Measurements from ENCODE around the gene PRKG1.
"Not testable (repeated sequence)": the region's sequence is repeated elsewhere in the genome, so short reads cannot be mapped to it uniquely, and the experiment has no call there.

The PRKG1 gene

DNA sequence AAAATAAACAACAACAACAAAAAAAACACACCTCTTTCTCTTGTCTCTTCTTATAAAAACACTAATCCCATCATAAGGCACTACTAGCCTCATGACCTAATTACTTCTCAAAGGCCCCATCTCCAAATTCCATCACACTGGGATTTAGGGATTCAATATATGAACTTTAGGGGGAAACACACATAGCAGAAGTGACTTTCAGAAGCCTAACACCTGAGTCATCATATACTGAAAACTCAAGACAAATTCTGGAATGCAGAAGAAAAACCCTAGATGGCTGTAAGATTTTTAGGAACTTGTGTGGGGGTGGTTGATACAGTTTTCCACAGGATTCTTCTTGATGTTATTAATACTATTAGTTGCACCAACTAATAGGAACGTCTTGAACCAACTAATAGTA lies 658.8 kb downstream of the PRKG1 start:
- DNase-seq = no peak

DNA sequence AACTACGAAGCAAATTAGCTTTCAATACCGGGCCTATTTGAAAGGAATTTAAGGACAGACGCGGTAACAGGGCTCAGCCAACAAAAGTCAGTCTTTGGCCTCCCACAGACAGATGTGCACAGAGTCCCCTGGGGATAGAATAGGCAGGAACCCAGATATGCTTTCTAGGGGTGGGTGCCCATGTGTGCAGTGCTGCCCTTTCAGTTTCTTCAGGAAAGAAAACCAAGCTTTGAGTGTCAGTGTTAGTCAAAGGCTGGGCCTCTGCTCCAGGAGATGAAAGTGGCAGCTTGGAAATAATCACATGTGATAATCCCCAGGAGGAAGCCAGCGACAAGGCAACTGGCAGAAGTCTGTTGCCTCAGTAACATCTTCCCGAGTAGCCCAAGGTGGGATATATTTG lies 668.9 kb downstream of the PRKG1 start:
- no peak for DNase-seq

DNA sequence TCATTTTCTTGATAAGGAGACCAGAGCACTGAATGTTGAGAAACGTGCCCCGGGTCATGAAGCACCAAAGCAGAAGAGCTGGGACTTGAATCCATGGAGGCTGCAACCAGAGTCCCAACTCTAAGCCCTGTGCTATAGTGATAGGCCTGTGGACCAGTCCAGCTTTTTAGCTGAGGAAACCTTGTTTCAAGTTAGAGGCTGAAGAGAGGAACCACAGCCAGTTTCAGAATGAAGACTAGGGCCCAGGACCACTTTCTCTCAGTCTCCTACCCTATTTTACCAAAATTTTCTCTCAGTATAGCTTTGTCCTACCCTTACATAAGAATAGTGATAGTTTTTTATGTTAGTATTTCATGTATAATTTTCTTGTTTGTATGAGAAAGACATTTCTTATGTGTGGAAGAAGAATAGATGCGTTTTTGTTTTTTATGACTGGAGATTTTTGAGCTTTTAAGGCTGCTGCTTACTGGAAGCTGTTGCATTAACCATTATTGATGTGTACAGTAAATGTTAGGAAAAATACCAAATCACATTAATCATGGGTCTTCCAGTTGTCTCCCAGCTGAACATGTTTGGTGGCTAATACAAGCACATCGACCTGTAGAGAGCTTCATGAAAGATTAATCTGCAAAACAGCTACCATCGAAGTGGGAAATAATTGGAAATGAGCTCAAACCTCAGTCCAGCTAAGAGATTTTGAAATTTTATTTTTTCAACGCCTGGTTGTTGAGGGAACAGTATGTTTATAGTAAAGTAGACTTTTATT lies 670.1 kb downstream of the PRKG1 start:
- DNase-seq = no peak

DNA sequence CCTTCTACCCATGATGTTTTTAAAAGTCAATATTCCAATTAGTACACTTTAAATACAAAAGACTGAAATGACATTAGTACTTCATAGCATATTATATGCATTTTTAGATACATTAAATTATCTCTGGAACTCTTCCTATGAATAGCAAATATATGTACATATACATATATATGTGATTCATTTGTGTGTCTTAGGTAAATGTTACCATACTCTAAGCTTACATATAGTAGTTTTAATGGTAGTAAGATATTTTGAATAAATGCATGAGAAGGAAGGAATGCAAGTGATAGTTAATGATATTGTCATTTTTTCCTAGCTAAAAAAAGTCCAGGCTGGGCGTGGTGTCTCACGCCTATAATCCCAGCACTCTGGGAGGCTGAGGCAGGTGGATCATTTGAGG lies 671.1 kb downstream of the PRKG1 start:
- no peak for DNase-seq

DNA sequence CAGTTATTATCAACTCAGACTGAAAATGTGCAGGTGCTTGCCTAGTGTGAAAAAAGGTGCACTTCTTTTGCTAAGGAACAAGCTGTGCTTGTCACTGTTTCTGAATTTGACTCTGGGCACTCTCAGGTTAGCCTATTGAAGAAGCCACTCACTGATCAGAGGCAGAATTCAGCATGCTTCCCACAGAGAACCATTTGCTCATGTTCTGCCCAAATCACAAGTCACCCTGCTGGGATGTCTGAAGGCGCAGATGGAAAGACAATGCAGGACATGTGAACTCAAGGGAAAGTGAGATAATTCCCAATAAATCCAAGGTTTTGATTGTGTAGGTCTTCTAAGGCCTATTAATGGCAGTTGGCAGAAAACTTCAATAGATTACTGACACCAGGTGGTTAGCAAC lies 672.9 kb downstream of the PRKG1 start:
- DNase-seq = no peak

DNA sequence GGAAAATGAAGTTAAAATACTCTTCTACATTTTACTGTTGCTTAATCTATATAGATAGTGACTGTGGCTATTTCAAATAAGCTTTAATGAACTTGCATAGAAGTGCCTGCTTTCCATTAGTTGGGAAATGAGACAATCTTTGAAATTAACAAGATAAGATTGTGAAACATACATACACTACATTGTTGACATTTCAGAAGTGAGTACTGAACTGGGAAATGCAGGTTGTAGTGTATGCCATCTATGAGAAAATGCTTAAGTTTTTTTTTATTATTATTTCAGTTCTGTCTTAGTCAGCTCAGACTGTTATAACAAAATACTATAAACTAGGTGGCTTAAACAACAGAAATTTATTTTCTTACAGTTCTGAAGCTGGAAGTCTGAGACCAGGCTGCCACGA lies 674.7 kb downstream of the PRKG1 start:
- no peak for DNase-seq

DNA sequence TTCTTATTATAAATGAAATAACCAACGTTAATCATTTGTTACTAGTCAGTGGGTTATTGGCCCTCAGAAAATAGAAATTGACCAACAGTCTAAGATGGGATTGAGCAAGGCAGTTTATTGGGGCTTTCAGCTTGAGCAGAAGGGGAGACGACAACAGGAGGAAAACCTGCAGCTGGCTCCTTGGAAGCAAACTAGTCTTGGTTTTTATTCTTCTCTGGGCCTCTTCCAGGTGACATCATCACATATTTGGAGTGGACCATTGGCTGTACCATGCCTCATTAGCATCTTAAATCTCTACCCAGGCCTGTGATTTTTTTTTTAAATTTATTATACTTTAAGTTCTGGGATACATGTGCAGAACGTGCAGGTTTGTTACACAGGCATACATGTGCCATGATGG lies 684.1 kb downstream of the PRKG1 start:
- no peak for DNase-seq

DNA sequence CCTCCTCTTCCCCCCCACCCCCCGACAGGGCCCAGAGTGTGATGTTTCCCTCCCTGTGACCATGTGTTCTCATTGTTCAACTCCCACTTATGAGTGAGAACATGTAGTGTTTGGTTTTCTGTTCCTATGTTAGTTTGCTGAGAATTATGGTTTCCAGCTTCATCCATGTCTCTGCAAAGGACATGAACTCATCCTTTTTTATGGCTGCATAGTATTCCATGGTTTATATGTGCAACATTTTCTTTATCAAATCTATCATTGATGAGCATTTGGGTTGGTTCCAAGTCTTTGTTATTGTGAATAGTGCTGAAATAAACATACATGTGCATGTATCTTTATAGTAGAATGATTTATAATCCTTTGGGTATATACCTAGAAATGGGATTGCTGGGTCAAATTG lies 684.6 kb downstream of the PRKG1 start:
- DNase-seq = not testable (repeated sequence)

DNA sequence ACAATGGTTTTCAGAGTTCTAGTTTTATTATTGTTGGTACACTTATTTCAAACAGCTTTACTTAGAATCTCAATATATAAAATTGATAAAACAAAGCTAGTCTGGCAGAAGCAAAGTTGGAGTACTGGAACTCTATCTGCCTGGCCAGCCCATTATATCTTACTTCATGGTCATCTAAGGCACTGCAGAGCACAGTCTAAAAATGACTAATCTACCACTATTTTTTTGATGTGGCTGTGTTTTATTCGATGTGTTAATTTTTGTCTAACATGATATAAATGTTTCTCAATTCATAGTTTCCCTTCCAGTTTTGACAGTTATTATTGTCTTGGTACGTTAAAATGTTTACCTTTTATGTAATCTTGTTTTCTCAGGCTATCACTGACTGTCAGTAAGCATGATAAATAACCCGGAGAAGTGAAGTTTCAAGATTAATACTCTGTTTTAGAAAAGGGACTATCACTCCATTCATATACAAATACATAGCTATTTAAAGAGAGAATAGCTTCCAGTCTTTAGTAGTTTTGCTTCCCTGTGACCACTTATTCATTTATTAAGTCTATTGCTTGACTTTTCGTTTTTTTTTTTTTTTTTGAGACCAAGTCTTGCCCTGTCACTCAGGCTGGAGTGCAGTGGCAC lies 685.7 kb downstream of the PRKG1 start:
- no peak for DNase-seq

DNA sequence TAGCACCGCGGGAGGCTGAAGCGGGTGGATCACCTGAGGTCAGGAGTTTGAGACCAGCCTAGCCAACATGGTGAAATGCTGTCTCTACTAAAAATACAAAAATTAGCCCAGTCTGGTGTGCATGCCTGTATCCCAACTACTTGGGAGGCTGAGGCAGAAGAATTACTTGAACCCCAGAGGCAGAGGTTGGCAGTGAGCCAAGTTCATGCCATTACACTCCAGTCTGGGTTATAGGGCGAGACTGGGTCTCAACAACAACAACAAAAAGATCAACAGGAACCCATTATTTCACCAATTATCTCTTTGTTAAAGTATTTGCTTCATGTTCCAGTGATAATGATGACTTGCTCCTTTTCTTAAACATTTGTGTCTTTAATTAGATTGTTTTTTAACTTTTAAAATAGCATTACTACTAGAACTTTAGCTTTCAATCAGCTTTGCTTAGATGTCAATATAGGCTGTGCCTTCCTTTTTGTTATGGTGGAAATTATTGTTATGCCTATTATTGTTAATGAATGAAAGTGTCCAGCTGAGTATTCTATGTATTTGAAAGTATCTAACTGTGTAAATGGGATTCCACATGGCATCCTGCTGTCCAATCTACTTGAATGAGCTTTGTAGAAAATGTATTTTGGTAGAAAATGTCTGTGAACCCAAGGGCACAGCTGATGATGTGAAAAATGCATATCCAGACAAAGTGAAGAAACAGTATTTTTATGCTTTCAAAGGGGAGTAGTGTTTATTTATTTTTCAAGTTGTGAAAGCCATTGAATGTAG lies 686.8 kb downstream of the PRKG1 start:
- no peak for DNase-seq

DNA sequence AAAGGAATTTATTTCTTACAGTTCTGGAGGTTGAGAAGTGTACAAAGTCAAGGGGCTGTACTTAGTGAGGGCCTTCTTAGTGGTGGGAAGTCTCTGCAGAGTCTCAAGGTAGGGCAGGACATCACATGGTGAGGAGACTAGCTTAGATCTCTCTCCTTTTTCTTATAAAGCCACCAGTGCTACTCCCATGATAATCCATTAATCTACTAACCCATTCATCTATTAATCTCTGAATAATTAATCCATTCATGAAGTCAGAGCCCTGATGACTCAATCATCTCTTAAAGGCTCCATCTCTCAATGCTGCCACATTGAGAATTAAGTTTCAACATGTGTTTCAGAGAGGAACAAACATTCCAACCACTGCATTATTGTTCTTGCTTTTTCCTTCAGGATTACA lies 689.5 kb downstream of the PRKG1 start:
- DNase-seq = no peak

DNA sequence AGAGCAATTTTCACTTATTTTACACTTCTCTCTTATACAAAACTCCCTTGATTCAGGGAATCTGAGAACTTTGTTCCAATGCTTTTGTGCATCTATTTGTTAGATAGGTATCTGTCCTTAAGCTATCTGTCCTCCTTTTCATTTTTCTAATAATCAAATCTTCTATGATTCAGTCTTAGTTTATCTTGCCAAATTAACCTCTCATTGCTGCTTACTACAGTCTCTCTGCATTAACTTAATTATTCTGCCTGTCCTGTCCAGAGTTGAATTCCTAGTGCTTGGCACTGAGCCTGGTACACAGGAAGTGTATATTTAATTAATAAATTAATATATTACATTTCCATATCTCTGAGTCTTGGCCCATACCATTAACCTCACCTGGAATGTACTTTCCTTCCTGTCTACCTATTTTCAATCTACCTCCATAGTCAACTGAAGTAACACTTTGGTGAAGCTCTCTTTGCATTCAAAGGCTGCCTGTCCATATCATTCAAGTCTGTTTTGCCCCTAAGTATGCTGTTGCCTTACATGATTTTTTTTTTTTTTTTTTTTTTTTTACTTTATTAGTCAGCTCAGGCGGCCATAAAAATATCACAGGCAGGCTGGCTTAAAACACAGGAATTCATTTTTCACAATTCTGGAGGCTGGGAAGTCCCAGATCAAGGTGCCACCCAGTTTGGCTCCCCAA lies 691.1 kb downstream of the PRKG1 start:
- DNase-seq = no peak

DNA sequence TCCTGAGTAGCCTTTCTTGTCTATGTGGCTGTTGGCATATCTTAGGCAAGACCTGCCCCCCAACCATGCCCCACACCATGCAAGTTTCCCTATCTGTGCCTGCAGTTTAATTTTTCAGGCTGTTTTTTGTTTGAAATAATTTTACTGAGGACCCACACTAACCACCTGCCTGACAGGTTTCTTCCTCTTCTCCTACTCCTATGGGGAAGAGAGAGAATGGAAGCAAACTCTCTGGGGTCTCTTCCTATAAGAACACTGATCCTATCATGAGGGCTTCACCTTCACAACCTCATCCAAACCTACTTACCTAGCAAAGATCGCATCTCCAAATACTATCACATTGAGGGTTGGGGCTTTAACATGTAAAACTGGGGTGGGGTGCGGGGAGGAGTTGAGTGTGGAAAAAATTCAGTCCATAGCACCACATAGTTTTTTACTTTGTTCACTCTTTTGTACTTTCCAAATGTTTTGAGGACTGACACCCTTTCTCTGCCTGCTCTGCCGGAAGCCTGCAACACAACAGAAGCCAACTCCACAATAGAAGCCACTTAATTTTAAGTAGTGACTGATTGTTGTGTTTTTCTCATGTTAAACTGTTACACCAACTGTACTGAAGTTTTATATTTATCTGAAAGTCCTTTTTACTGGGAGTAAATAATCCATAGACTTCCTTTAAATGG lies 692.3 kb downstream of the PRKG1 start:
- DNase-seq = no peak

DNA sequence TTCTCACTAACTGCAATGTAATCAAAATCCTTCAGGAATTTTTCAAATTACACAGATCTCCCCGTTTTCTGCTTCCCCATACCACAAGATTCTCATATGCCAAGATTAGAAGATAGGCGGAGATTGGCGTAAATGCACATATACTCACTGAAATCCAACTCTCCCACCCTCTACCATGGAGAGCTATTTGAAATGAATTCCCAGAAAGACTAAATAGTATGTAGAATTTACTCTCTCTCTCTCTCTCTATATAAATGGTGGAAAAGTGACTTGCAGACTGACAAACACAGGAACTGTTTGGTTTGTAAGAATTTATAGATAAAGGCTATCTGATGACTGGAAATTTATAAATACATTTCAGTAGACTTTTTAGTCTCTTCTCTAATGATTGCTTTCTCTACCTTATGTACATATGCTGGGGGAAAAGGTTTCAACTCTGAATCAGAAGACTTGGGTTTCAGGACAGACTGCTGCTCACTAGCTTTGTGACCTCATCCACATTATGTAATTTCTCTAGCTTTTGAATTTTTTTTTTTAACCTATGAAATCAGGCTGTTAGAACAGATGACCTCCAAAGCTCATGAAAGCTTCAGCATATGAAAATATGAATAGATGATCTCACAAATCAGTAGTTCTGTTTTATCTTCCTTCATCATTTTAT lies 692.9 kb downstream of the PRKG1 start:
- DNase-seq = no peak

DNA sequence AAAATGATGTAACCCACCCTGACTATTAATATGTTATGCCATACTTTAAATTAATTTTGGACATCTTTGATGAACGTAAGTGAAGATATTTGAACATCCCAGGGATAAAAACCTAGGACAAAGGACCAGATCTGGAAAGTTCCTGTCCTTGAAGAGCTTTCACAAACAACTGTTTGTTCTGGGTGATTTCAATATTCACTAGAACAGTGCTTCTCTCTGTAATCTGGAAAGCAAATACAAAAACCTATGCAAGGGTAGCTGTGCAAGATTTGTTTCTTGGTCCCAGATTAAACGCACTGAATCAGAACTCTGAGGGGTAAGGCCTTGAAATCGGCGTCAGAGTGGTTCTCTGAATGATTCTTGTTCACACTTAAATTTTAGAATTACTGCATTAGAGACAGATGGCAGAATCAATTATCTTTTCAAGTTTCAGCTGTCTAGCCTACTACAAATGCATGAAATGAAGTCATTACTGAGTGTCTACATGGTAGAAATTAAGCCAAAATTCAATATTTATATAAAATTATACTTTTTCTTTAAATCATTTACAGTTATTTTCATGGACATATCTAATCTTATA lies 694.7 kb downstream of the PRKG1 start:
- DNase-seq = no peak

DNA sequence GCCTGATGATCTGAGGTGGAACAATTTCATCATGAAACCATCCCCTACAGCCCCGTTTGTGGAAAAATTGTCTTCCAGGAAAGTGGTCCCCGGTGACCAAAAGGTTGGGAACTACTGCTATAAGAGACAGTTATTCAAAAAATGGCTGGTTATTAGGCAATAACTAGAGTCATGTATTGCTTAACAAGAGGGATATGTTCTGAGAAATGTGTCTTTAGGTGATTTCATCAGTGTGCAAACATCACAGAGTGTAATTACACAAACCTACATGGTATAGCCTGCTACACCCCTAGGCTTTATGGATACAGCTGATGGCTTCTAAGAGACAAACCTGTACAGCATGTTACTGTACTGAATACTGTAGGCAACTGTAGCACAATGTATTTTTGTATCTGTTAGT lies 696.4 kb downstream of the PRKG1 start:
- DNase-seq = no peak

DNA sequence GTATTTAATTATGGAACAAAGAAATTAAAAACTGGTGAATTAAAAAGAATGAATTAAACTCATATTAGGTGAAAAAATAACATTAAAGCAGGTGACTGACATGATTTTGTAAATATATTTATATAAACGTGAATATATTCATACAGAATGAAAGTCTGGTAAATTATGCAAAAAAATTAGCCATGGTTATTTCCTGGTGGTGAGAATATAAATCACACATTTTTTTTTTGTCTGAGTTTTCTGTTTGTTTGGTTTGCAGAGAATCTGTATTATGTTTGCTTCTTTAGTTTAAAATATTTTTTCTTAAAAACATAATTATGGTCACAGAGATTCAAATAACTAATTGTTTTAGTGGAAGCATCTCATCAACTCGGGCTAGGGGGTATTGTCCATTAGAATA lies 698.1 kb downstream of the PRKG1 start:
- no peak for DNase-seq

DNA sequence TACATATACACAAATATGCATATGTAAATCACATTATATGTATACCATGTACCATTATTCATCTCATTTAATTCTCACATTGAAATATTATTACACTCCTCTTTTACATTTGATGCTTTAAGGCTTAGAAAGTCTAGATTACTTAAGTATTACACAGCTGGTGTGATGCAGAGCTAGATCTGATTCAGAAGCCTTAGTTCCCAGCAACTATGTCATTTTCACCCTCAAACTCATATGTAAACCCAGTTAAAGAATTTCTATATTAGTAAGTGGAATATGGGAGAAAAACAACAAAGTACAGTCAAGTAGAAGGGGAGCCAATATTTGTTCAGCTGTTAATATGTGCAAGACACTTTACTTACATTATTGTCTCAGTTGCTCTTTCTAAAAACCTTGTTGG lies 699.4 kb downstream of the PRKG1 start:
- no peak for DNase-seq

DNA sequence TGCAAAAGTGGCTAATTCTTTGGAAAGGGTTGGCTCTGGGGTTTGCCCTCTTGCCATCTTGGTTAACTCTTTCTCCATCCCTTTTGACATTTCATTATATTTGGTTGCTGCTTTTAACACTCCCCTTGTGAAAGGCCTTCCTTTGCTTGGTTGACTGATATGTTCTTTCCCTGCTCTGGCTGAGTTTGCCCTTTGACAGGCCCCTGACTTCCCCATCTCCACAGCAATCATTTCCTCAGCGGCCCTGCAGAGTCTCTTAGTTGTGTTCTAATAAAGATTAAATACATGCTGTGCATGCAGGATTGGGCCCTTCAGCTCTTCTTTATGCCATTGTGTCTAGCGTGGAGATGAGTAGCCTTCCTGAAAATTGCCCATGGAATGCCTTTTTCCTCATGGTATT lies 709.7 kb downstream of the PRKG1 start:
- DNase-seq = no peak

DNA sequence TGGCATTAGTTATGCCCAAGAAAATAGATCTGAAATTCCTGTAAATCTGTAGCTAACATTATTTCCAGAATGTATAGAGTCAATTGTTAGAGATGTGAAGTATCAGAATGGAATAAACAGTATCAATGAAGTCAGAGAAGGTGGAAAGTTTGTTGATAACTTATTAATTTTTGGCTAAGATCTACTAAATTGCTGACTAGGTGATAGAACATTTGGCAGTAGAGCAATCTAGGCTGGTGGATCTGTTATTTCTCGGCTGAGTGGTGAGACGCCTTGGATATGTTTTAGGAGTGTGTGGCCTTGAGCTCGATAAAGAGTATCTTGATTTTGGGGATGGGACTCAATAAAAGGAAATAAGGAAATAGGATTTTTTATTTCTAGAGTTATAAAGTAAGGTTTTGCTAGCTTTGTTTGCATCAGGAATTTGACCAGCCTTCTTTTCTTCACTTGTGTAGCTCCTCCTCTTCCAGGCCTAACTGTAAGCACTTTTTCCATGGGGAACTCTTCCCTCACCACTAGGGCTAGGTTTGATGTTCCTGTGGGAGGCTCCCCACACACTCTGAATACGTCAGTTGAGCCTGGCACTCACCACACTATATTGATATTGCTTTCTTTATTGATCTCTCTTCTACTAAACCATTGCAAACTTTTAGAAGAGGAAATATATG lies 711.9 kb downstream of the PRKG1 start:
- DNase-seq = no peak

DNA sequence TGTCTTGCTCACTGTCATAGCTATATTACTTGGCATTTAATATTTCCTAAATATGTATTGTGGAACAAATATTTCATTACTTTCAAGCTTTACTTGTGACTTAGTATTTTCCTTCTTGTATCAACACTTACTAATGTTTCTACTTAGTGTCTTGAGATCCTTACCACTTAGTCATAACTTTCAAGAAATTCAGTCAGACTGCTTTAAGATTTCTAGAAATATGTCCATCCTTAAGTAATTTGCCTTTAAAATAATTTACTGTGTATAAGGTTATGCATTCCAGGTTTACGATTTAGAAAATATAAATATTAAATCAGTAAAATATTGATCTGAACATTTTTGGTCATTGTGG lies 712.4 kb downstream of the PRKG1 start:
- DNase-seq = no peak

DNA sequence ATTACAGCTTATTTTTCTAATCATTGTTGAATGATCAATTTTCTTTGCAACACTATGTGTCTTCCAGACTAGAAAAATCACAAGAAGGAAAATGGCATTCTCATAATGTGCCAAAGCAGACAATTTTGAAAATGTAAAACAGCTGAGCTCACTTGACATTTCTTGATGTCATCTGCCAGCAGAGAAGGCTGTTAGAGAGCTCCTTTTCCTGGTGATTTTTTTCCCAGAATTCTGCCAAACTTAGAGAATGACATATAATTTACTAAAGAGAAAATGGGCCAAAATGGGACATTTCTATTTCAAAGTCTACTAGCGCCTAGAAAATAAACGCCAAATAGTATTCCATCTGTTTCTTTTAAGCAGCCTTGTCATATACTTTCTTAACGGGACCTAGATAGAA lies 714.0 kb downstream of the PRKG1 start:
- no peak for DNase-seq
